ENCODE results near the gene ROBO1.

Gene ROBO1

DNA sequence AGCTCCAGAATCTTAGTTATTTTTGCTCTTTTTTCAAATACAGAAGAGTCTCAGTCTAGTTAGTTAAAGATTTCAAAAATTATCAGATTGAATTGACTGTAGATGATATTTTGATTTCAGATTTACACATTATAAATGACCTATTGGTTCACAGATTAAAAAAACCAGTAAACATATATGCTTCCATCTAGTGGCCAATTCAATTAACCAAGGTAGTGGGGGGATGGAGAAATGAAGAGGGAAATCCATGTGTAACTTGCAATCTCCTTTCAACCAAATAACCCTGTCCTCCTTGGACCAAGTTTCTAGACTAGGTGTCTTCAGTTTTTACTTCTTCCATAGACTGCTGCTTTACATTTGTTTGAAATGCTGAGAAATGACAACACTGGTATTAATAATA lies 789.8 kb downstream of the ROBO1 start:
- no peak for DNase-seq (ENCODE audit: low read depth)

GRCh38 chr3:78977073-78977472 lies 790.7 kb downstream of the ROBO1 start:
- DNase-seq (ENCODE audit: low read depth) = no peak

- DNase-seq (ENCODE audit: low read depth) = no peak
Measured at GRCh38 chr3:78976200-78976599, 791.6 kb downstream of the ROBO1 start.

DNA sequence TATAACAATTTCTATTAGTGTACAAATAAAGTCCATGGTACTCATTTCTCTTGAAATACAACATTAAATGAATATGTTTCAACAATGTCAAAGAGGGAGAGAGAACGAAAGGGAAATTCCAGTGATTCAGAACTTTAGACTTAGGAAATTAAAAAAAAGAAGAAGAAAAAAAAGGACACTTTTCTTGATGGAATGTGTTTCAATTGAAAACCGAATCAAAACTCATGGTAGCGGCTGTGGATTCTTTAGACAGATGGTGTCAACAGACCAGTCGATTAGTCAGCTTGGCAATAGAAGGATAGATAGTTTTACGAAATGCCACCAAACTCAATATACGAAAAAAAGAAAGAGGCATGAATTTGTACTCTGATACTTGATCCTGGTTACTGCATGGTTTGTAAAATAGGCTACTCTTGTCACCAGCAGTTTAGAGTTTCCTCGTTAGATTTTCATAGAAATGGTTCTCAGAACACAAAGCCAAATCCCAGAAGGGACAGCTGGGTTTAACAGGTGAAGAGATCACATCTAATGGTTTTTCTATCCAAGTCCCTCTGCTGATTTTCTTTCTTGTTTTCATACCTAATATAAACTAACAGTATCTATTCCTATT lies 793.5 kb downstream of the ROBO1 start:
- DNase-seq (ENCODE audit: low read depth) = no peak

DNA sequence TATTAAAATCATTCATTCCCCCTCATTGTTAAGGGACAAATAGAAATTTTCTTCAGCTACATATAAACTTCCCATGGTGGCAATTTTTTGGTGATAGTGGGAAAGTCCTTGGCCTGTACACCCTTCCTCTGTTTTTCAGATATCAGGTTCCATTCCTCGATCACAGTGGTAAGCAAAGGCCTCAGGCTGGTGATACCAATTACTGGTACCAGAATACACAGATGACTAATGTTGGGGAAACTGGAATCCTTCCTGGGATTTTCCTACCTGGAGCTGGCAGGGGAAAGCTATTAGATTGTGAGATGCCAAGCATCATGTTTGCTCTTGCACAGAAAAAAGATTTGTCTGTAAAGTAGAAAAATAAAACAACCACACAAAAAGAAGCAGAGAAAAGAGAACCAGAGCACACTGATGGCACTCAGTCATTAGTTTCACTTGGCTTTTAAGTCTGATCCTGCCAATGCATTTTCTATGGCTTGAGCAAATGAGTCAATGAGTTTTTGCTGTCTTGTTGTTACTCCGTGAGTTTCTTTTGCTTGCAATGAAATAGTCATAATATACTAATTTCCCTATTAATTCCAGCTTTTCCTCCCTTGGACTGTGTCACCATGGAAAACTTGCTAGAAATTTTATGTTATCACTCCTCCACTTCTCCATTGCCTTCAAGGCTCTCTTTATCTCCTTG lies 795.0 kb downstream of the ROBO1 start:
- no peak for DNase-seq (ENCODE audit: low read depth)

DNA sequence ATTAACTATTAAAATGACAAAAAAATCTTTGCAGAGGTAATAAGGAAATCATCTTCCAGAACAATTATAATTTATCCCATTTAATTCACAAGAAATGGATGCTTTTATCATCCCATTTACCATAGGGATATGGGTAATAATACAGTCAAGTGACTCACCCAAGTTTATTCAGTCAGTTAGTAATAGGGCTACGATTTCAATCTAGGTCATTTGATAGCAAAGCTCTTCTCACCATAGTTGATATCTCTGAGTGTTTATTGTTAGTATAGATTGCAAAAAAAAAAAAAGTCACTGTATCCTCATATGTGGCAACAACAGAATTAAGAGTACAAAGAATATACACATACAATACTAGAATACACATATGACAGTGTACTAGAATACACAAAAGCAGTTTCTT lies 797.1 kb downstream of the ROBO1 start:
- DNase-seq (ENCODE audit: low read depth) = no peak

GRCh38 chr3:78969483-78969882 lies 798.3 kb downstream of the ROBO1 start:
- no peak for DNase-seq (ENCODE audit: low read depth)

DNA sequence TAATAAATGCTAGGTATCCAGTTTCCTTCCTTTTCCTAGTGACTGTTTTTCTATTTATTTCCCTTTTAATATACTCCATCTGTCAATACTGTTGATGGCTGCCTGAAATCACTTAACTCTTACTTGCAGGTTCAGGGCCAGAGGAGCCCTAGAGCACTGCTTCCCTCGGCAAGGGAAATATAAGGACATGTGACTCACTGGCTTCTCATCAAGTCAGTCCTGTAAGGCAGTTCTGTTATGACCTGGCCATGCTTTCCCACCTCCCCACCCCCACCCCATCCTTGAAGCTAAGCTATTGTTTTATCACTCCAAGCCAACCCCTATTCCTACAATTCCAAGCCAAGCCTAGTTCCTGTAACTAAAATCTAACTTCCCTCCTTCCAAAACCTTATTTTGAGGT lies 800.7 kb downstream of the ROBO1 start:
- DNase-seq (ENCODE audit: low read depth) = no peak

DNA sequence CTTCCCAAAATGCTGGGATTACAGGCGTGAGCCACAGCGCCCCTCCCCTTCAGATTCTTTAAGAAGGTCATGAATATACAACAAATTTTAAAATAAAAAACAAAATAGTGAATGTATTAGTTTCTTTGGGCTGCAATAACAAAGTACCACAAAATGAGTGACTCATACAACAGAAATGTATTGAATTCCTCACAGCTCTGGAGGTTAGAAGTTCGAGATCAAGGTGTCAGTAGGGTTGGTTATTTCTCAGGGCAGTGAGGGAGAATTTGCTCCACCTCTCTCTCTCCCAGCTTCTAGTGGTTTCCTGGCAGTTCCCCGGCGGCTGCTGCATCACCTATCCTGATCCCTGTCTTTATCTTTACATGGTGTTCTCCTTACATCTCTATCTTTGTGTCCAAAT lies 804.0 kb downstream of the ROBO1 start:
- DNase-seq (ENCODE audit: low read depth) = no peak

- DNase-seq (ENCODE audit: low read depth) = no peak
Measured at GRCh38 chr3:78957456-78957855, 810.3 kb downstream of the ROBO1 start.

- no peak for DNase-seq (ENCODE audit: low read depth)
Measured at GRCh38 chr3:78951342-78951945, 816.4 kb downstream of the ROBO1 start.

DNA sequence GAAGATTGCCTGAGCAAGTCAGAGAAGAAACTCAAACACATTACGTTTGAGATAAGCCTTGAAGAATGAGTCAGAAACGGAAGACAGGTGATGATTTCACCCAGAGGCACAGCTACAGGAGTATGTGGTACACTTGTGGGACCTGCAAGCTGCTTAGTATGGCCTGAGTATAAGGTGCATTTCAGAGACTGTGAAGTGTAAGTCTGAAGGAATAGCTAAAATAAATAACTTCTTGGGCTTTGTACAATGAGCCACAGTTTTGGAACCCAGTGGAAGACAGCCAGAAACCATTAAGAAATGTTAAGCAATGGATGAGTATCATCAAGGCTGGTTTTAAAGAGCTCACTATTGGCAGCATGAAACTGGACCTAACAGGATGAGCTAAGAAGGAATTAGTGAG lies 826.2 kb downstream of the ROBO1 start:
- DNase-seq (ENCODE audit: low read depth) = no peak

- DNase-seq (ENCODE audit: low read depth) = no peak
Measured at GRCh38 chr3:78940626-78941025, 827.2 kb downstream of the ROBO1 start.

GRCh38 chr3:78940128-78940527 lies 827.7 kb downstream of the ROBO1 start:
- no peak for DNase-seq (ENCODE audit: low read depth)

GRCh38 chr3:78937475-78937874 lies 830.3 kb downstream of the ROBO1 start:
- DNase-seq (ENCODE audit: low read depth) = no peak

GRCh38 chr3:78927759-78928158 lies 840.0 kb downstream of the ROBO1 start:
- no peak for DNase-seq (ENCODE audit: low read depth)

DNA sequence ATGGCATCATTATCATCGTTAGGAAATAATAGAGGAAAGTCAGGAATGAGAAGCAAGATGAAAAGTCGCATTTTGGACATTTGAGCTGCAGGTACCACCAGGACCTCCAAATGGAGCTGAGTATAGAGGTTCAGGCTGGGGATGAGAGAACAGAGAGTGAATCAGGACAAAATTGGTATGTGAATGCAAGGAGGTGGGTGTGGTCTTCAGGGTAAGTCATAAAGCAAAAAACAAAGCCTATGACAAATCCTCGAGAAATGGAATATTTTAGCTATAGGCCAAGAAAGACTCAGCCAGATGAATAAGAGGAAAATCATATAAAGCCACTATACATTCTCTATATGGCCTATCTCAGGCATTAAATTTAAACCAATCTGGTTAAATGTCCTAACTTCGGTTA lies 841.3 kb downstream of the ROBO1 start:
- DNase-seq (ENCODE audit: low read depth) = no peak

DNA sequence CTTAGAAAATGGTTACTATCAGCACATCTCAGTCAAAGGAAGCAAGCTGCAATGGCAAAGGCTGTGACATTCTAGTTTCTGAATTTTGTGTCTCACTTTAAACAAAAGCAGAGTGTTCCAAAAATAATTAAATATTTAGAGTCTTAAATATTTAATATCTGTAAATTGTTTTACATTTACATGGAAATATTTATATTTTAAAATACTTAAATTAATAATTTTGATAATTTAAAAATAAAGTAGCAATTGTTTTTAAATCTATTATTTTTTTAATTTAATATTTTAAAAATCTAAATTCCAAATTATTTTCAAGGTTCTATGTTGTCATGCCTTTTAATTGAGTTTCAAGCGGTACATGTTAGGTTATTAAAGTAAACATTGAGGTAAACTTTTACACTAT lies 843.1 kb downstream of the ROBO1 start:
- DNase-seq (ENCODE audit: low read depth) = no peak

- DNase-seq (ENCODE audit: low read depth) = no peak
Measured at GRCh38 chr3:78919021-78919755, 848.6 kb downstream of the ROBO1 start.

DNA sequence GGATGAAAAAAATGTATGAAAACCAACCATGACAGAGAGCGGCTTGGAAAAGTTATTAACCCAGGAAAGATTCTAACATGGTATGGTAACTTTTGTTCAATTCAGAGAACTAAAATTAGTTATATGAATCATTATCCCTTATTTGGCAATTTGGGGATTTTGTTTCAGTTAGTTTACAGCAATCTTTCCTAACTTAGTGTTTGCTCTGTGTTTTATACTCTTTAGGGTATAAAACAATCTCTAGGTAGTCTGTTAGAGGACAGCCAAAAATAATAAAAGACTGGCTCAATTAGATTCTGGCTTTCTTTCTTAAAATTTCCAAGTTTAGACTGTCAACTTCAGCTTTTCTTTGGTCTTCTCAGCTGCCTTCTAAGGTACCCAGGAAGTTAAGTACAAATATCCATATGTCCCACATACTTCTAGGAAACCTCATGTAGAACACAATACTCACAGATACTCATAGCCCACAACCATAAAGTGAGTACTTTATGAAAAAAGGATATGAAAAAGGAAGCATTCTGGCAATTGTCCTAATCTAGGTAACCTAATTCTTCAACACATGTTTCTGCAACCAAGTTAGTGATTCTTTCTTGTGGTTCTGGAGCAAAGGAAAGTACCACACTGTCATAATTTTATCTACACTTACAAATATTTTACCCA lies 849.3 kb downstream of the ROBO1 start:
- DNase-seq (ENCODE audit: low read depth) = no peak

DNA sequence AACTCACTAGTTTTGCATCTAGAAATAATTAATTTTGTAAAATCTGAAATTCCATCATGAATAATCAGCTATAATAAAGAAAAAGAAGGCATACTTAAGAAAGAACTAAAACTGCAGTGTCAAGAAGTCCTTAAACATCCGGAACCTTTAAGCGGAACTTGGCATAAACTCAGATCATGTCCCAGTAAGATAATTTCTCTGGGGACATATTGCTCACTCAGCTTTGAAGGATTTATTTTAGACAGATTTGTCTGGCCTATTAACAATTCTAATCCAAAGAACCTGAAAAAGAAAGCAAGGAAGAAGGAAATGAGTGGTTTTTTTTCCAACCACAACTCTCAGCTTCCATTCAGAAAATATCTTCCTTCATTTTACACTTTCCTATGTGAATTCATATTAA lies 850.3 kb downstream of the ROBO1 start:
- DNase-seq (ENCODE audit: low read depth) = no peak

DNA sequence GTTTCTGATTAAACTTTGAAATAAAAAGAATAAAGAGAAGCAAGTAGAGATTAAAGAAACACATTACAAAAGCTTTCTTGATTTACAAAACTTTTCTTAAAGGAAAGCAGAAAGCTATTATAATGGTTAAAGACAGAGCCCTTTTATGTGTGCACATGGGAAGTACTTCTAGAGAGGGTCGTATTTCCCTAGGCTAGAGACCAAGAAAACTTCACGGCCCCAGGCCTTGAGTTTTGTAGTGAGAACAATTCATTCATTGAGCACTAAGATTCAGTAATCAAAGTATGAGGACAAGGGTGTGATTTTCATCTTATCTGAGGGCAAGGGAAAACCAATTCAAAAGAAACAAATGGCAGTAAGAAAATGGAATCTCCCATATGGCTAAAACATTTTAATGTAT lies 854.1 kb downstream of the ROBO1 start:
- DNase-seq (ENCODE audit: low read depth) = no peak

- DNase-seq (ENCODE audit: low read depth) = no peak
Measured at GRCh38 chr3:78912687-78913086, 855.1 kb downstream of the ROBO1 start.
